Activated T-cell treated with anti-CD3 and anti-CD28 coated beads, Interleukin-2, amount 50 U/mL, for 24 hours (primary cell): ENCODE results near the gene CBR4.

Source experiments
- DNase-seq: peaks from one replicate; pipeline ENCODE4 v3.0.0-alpha.2; 2020
- H3K27ac Mint-ChIP-seq: 2 replicates; pipeline ENCODE4 v1.8.0; 2020; ENCODE audit warnings: mild to moderate bottlenecking, mixed read lengths
- H3K27me3 Mint-ChIP-seq: 2 replicates; pipeline ENCODE4 v1.8.0; 2020; ENCODE audit warnings: mixed read lengths
- H3K36me3 Mint-ChIP-seq: 2 replicates; pipeline ENCODE4 v1.8.0; 2020; ENCODE audit warnings: low read depth, mixed read lengths
- H3K4me1 Mint-ChIP-seq: 2 replicates; pipeline ENCODE4 v1.8.0; 2020; ENCODE audit warnings: low read depth, mixed read lengths
- H3K4me3 Mint-ChIP-seq: 2 replicates; pipeline ENCODE4 v1.8.0; 2020; ENCODE audit warnings: mild to moderate bottlenecking, moderate library complexity, mixed read lengths
- H3K9me3 Mint-ChIP-seq: 2 replicates; pipeline ENCODE4 v1.8.0; 2020; ENCODE audit warnings: mixed read lengths

The CBR4 gene

DNA sequence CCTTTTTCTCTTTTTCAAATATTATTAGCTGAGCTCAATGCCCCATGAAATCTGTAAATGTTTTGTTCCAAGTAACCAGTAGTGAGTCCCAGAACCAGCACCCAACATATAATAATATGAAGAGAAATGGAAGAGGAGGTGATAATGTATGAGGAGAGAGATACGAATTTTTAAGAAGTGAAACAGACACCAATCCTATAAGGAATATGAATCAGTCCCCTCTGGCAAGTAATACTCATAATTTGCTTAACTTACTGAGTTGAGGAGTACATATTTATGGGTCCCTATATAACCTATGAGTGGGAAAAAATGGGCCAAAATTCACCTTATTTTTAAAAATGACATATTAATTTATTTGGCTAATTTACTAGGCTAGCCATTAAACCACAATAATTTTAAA lies 8.4 kb upstream of the CBR4 start:
- Mint-ChIP-seq H3K4me1 (peaks cover 10% of the 10 kb centered on the region), H3K4me3 (no peak overlapping the region), H3K27ac (no peak overlapping the region), H3K9me3 (no peaks in the 10 kb centered on the region), H3K36me3 (no peaks in the 10 kb centered on the region), H3K27me3 (peaks cover 7% of the 10 kb centered on the region)
- no peak for DNase-seq

DNA sequence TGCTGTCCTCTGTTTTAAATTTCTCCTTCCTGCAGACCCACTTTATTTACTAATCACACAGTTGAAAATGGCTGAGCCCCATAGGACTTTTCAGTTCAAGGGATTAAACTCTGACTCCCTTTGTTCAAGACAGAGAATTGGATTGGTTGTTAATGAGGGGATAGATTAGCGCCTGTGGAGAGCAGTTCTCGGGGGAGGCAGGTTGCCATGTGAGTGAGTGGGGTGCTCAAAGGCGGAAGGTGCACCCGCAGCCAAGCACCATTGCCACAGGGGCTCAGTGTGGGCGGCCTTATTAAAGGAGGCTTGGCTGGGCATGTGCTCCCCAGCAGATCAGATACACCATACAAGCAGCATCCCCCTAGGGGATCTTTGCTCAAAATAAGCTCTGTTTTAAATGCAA lies 7.9 kb upstream of the CBR4 start:
- peaks cover 7% of the 10 kb centered on the region for H3K27me3 Mint-ChIP-seq

DNA sequence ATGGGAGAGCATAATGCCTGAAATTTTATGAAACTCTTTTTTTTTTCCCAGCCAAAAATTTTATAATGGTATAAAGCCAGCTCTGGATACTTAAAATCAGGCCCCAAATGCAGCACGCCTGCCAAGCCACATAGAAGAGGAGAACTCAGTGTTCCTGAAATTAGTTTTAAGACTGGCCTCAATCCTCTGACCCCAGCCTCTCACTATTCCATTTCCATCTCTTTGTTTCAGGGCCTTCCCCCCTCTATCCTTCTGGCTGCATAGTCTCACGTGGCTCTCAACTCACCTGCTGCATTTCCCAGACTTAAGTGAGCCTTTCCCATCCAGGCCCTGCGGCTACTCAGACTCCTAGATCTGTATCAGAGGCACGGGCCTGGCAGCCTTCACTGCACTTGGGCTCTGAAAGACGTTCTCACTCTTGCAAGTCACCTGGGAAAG lies 5.2 kb upstream of the CBR4 start:
- no peak overlapping the region for H3K4me3 Mint-ChIP-seq
- no peak overlapping the region for H3K27ac Mint-ChIP-seq
- H3K27me3 Mint-ChIP-seq, result peaks cover 2% of the 10 kb centered on the region
- peaks cover 4% of the 10 kb centered on the region for H3K36me3 Mint-ChIP-seq
- peaks cover 16% of the 10 kb centered on the region for H3K4me1 Mint-ChIP-seq
- DNase-seq, result no peak
- no peaks in the 10 kb centered on the region for H3K9me3 Mint-ChIP-seq

More for the DNA sequence above, 7.9 kb upstream of the CBR4 start:
- no peak overlapping the region for H3K27ac Mint-ChIP-seq
- H3K9me3 Mint-ChIP-seq, result no peaks in the 10 kb centered on the region
- H3K36me3 Mint-ChIP-seq, result no peaks in the 10 kb centered on the region
- H3K4me3 Mint-ChIP-seq, result no peak overlapping the region
- DNase-seq, result no peak
- peaks cover 10% of the 10 kb centered on the region for H3K4me1 Mint-ChIP-seq

DNA sequence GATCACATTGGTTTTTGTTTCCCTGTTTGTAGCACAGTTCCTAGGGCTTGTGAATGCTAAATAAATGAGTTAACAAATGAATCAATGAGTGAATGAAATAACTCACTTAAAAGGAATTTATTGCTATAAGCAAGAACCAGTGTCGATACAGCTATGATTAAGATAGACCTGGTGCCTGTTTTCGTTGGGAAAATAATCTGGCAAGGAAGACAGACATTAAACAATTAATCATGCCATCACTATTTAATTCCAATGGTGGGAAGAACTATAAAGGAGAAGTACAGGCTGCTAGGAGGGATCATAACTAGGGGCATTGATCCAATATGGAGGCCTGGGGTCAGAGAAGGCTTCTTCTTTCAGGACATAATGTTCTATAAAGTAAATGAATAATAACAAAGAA lies 4.5 kb upstream of the CBR4 start:
- Mint-ChIP-seq H3K27ac (no peak overlapping the region), H3K4me1 (peaks cover 16% of the 10 kb centered on the region), H3K9me3 (no peaks in the 10 kb centered on the region), H3K27me3 (no peaks in the 10 kb centered on the region), H3K4me3 (no peak overlapping the region), H3K36me3 (peaks cover 10% of the 10 kb centered on the region)
- DNase-seq, result no peak

DNA sequence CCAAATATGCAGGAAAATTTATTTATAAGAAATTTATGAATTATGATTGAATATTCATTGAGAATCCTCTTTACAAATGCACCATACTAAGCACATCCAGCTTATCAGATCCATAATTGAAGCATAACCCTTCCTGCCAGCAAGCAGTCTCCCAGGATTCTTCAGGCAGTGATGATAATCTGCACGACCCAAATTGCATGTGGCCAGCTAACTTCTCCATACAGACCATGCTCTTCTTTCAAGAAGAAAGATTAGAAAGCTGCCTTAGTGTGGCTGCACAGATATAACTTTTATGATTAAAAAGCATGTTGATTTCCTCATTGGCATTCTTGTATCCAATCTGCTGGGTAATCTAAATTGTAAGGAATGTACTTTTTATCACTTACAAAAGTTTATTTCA lies 3.3 kb upstream of the CBR4 start:
- H3K27ac Mint-ChIP-seq, result no peak overlapping the region
- no peak overlapping the region for H3K4me3 Mint-ChIP-seq
- peaks cover 28% of the 10 kb centered on the region for H3K4me1 Mint-ChIP-seq
- H3K27me3 Mint-ChIP-seq, result no peaks in the 10 kb centered on the region
- no peaks in the 10 kb centered on the region for H3K9me3 Mint-ChIP-seq
- peaks cover 16% of the 10 kb centered on the region for H3K36me3 Mint-ChIP-seq
- no peak for DNase-seq

DNA sequence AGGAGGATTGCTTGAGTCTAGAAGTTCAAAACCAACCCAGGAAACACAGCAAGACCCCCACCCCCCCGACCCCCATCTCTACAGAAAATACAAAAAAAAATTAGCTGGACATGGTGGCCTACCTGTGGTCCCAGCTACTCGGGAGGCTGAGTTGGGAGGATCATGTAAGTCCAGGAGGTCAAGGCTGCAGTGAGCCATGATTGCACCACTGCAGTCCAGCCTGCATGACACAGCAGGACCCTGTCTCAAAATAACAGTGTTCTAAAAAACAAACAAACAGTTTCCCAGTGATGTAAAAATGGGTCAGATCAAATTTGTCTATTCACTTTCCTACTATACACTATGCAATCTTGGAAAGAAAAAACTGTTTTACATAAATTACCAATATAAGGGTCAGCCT lies 2.0 kb upstream of the CBR4 start:
- H3K27ac Mint-ChIP-seq, result no peak overlapping the region
- H3K27me3 Mint-ChIP-seq, result no peaks in the 10 kb centered on the region
- peaks cover 16% of the 10 kb centered on the region for H3K36me3 Mint-ChIP-seq
- no peak for DNase-seq
- H3K4me1 Mint-ChIP-seq, result peaks cover 37% of the 10 kb centered on the region
- no peak overlapping the region for H3K4me3 Mint-ChIP-seq
- H3K9me3 Mint-ChIP-seq, result no peaks in the 10 kb centered on the region

DNA sequence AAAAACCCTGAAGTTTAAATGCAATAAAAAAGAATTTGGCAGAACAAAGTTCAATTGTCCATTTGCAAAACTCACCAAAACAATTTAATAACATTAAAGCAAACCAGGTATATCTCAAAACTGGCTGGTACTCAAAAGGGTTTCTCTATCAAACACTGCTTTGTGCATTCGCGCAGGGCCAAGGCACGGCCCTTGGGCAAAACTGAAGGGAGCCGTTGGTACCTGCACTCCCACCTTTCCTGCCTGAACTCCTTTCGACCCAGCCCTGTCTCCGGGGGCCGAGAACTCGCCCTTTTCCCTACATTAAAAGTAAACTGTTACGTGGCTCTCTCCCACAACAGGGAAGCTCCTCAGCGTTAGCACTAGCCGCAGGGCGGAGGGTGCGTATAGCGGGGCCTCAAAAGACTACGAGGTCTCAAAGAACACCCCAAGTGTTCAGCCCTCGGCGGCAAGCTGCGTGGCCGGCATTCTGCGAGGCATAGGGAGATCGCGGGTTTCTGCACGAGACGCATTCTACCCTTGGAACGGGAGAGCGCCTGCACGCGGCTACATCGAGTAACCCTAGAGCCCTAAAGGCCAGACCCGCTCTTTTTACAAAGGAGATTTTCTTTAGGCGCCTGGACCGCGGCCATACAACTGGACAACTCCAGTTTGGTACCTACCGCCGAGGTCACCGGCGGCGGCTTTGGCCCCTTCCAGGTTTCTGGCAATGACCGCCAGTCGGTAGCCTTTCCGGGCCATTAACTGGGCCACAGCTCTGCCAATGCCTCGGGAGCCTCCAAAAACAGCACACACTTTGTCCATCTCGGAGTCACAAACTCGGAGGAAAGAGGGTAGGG lies 550 bp downstream of the CBR4 start:
- H3K9me3 Mint-ChIP-seq, result no peaks in the 10 kb centered on the region
- DNase-seq, result peak; percentile 79
- peak overlapping the region; percentile 91 for H3K4me3 Mint-ChIP-seq
- peak overlapping the region; percentile 96 for H3K27ac Mint-ChIP-seq
- H3K27me3 Mint-ChIP-seq, result no peaks in the 10 kb centered on the region
- H3K36me3 Mint-ChIP-seq, result peaks cover 36% of the 10 kb centered on the region
- peaks cover 36% of the 10 kb centered on the region for H3K4me1 Mint-ChIP-seq

DNA sequence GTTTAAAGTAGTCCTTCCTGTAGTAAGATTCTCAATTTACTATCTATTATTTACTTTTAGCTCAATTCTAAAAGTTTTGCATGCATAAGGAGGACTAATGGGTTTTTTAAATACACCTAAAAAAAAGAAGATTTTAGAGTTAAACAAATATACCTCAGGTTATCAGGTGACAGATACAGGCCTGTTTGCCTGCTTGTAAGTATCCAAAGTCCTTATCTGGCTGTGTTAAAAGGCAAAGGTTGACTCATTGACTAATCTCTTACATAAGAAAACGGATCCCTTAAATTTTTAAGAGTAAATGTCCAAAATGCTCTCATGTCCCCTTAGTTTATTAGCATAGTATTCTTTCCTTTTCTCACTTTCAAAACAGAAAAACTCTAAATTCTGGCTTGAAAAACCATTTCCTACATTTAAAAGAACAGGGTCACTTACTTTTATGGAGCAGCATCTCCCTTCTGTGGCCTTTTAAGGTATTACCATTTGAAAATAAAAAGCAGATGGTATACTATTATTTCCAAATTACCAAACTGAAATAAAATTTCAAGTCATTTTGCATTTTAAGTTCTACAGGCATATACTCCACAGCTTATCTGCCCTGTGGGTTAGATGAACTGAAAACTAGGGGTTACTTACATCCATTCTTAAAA lies 4.5 kb downstream of the CBR4 start:
- Mint-ChIP-seq H3K27ac (no peak overlapping the region), H3K4me1 (peaks cover 32% of the 10 kb centered on the region), H3K27me3 (no peaks in the 10 kb centered on the region), H3K9me3 (no peaks in the 10 kb centered on the region), H3K36me3 (peaks cover 71% of the 10 kb centered on the region), H3K4me3 (no peak overlapping the region)
- DNase-seq, result no peak

DNA sequence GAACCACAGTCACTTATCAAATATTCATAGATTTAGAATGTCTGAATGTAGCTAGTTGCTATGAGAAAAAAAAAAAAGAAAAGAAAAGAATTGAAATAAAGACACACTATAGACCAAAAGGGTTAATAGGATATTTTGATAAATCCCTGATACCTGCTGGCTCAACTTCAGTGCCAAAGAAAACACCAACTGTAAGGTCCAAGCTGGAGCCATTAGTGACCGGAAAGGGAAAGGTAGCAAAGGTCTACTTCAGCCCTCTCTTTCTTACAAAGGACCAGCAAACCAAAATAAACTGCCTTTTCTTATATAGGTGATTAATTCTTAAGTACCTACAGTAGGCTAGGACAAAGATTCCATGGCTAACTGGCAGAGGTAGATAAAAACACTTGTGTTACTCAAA lies 9.7 kb downstream of the CBR4 start:
- peaks cover 4% of the 10 kb centered on the region for H3K4me1 Mint-ChIP-seq
- no peaks in the 10 kb centered on the region for H3K27me3 Mint-ChIP-seq
- no peaks in the 10 kb centered on the region for H3K9me3 Mint-ChIP-seq
- no peak overlapping the region for H3K27ac Mint-ChIP-seq
- no peak for DNase-seq
- no peak overlapping the region for H3K4me3 Mint-ChIP-seq
- H3K36me3 Mint-ChIP-seq, result peaks cover 83% of the 10 kb centered on the region

DNA sequence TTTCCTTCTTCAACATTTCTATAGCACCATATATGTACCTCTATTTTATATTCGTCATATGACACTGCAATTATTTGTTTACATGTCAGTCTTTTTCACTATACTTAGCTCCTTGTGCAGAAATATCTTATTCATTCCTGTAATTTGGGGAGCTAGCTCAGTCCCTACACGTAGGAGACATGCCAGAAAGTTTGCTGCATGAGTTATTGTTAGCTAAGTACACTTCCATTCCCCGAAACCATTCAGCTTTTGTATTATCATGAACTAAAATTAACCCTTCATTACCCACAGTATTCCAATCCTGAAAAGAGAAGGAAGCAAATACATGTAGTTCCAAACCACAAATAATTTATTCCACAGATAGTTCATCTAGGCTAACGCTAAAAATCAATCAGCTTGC lies 10.2 kb downstream of the CBR4 start:
- H3K9me3 Mint-ChIP-seq, result no peaks in the 10 kb centered on the region
- peaks cover 4% of the 10 kb centered on the region for H3K4me1 Mint-ChIP-seq
- H3K36me3 Mint-ChIP-seq, result peaks cover 83% of the 10 kb centered on the region
- no peaks in the 10 kb centered on the region for H3K27me3 Mint-ChIP-seq
- DNase-seq, result no peak
- H3K4me3 Mint-ChIP-seq, result no peak overlapping the region
- no peak overlapping the region for H3K27ac Mint-ChIP-seq

DNA sequence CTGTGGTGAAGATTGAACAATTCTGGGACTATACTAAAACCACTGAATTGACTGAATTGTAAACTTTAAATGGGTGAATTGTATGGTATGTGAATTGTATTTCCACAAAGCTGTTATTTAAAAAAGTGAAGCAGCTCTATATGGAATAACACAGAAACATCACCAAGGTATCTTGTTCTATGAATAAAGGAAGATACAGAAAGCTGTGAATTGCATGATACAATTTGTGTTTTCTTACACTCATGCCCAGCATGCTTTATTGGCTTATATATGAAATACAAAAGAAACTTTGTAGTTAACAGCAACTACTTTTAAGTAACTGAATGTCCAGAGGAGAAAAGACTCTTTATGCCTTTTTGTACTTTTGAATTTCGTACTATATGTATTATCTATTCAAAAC lies 11.5 kb downstream of the CBR4 start:
- no peak for DNase-seq
- H3K4me1 Mint-ChIP-seq, result peaks cover 2% of the 10 kb centered on the region
- no peaks in the 10 kb centered on the region for H3K27me3 Mint-ChIP-seq
- no peaks in the 10 kb centered on the region for H3K9me3 Mint-ChIP-seq
- peaks cover 82% of the 10 kb centered on the region for H3K36me3 Mint-ChIP-seq
- no peak overlapping the region for H3K27ac Mint-ChIP-seq
- H3K4me3 Mint-ChIP-seq, result no peak overlapping the region

DNA sequence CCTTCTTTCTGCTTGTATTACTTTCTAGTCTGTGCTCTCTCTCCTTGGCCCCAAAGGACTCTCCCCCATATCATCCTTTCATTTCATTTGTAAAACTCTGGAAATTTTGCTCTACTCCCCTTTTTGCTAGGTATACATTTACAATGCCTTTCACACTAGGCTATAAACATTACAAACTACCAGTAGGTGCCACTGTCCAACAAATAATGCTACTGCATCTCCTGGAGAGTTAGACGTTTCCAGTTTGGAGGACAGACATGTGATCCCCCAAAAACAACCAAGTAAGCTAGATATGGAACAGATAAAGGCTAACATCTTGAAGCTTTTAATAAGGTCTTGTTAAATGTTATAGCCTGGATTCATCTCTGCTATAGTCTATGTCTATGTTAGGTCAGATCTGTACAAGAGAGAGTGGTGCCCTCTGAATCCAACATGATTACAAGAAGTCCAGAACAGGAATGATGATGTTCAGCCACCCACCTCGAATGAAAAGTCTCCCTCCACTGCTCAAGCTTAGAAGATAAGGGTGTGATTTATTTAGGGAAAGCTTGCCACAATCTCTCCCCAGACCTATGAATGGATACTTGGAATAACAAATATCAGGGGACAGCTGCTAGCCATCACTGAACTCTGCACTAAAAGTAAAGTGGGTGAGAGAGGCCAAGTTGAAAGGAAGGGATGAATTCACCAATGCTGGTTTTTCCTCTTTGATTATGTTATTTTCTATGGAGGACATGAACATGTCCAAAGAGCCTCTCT lies 14.3 kb downstream of the CBR4 start:
- no peak for DNase-seq

DNA sequence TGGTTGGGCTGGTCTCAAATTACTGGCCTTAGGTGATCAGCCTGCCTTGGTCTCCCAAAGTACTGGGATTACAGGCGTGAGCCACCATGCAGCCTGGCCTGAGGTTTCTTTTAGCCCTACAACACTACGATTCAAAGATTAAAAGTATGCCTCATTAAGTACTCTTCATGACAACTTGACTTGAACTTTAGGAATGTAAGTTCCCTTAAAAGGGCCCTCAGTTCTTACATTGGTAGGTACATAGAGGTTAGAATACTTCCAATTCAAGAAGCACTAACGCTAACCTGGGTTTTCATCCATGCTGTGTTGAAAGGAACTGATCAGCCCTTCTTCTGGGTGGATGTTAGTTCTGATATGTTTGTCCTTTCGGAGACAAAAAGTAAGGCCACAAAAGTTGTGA lies 15.1 kb downstream of the CBR4 start:
- Mint-ChIP-seq H3K36me3 (peaks cover 63% of the 10 kb centered on the region), H3K27ac (no peak overlapping the region), H3K9me3 (no peaks in the 10 kb centered on the region)

More for the DNA sequence above, 14.3 kb downstream of the CBR4 start:
- Mint-ChIP-seq H3K9me3 (no peaks in the 10 kb centered on the region), H3K27me3 (no peaks in the 10 kb centered on the region), H3K27ac (no peak overlapping the region), H3K4me1 (peaks cover 2% of the 10 kb centered on the region), H3K4me3 (no peak overlapping the region), H3K36me3 (peaks cover 68% of the 10 kb centered on the region)

DNA sequence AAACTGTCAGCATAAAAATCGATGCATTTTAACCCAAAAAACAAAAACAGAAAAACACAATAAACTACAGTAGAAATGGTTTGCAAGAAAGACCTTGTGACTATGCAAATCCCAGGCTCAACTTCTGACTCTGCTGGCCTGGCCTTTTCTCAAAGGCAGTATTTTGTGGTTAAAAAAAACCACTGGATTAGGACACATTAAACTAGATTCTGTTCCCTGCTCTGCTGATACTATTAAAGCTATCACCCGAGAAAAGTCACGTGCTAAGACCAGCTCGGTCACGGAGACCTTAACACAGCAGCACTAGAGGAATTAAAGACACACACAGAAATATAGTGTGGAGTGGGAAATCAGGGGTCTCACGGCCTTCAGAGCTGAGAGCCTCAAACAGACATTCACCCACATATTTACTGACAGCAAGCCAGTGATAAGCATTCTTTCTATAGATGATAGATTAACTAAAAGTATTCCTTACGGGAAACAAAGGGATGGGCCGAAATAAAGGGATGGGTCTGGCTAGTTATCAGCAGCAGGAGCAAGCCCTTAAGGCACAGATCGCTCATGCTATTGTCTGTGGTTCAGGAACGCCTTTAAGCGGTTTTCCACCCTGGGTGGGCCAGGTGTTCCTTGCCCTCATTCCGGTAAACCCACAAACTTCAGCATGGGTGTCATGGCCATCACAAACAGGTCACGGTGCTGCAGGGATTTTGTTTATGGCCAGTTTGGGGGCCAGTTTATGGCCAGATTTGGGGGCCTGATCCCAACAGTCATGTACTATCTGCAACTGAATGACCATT lies 16.1 kb downstream of the CBR4 start:
- Mint-ChIP-seq H3K4me1 (no peaks in the 10 kb centered on the region), H3K27me3 (no peaks in the 10 kb centered on the region), H3K4me3 (no peak overlapping the region), H3K36me3 (peaks cover 64% of the 10 kb centered on the region), H3K27ac (no peak overlapping the region), H3K9me3 (no peaks in the 10 kb centered on the region)
- DNase-seq, result no peak

More for the DNA sequence above, 15.1 kb downstream of the CBR4 start:
- Mint-ChIP-seq H3K27me3 (no peaks in the 10 kb centered on the region), H3K4me1 (peaks cover 1% of the 10 kb centered on the region), H3K4me3 (no peak overlapping the region)
- no peak for DNase-seq
